ENCODE data around the gene CHGA. TPM values are rescaled to one million over a fixed set of nuclear protein-coding genes. Genes with fewer than 3 reads are reported as not detected.

Gene CHGA
- total RNA-seq, 4 donors from 2014 or later: not detected

- Histone ChIP-seq H3K4me1 (peaks cover 0 to 7% (median 0%) of the 10 kb centered on the region in 4 donors), H3K27me3 (peaks cover 0 to 25% of the 10 kb centered on the region in 2 donors), H3K4me3 (no peak overlapping the region), H3K27ac (no peak overlapping the region), H3K36me3 (no peaks in the 10 kb centered on the region), H3K9me3 (no peaks in the 10 kb centered on the region)
- 70 to 73% methylated on average over 4 of the region's 4 CpGs for WGBS, 2 donors
- DNase-seq (ENCODE audit: low spot score in 2 of 2): no peak
- TF ChIP-seq POLR2A (IDR thresholded peaks at IDR 0.05) (no peak), EP300 (IDR thresholded peaks at IDR 0.05) (no peak), CTCF (IDR thresholded peaks at IDR 0.05) (no peak)
Measured at GRCh38 chr14:92922155-92922735, 705 bp upstream of the CHGA start.

GRCh38 chr14:92923744-92924103 is 774 bp downstream of the CHGA start:
- TF ChIP-seq POLR2A (IDR thresholded peaks at IDR 0.05) (no peak), CTCF (IDR thresholded peaks at IDR 0.05) (no peak), EP300 (IDR thresholded peaks at IDR 0.05) (no peak)
- Histone ChIP-seq H3K4me1 (peaks cover 0 to 7% (median 0%) of the 10 kb centered on the region in 4 donors), H3K27ac (no peak overlapping the region), H3K27me3 (peaks cover 0 to 25% of the 10 kb centered on the region in 2 donors), H3K36me3 (no peaks in the 10 kb centered on the region), H3K4me3 (no peak overlapping the region), H3K9me3 (no peaks in the 10 kb centered on the region)
- 40 to 48% methylated on average over 7 to 8 of the region's 8 CpGs for WGBS, 2 donors
- no peak for DNase-seq (ENCODE audit: low spot score in 2 of 2)

- Histone ChIP-seq H3K4me3 (no peak overlapping the region), H3K9me3 (no peaks in the 10 kb centered on the region)
- WGBS, 2 donors: 49 to 55% methylated on average over 5 of the region's 5 CpGs
Measured at GRCh38 chr14:92924247-92924646, 1.3 kb downstream of the CHGA start.

GRCh38 chr14:92925446-92925845 is 2.5 kb downstream of the CHGA start:
- H3K36me3 ChIP-seq: no peaks in the 10 kb centered on the region
- peaks cover 0 to 25% of the 10 kb centered on the region in 2 donors for H3K27me3 ChIP-seq
- WGBS, 2 donors: 73% methylated on average over 6 of the region's 6 CpGs
- DNase-seq (ENCODE audit: low spot score in 2 of 2): no peak
- TF ChIP-seq CTCF (IDR thresholded peaks at IDR 0.05) (no peak), EP300 (IDR thresholded peaks at IDR 0.05) (no peak), POLR2A (IDR thresholded peaks at IDR 0.05) (no peak)
- no peaks in the 10 kb centered on the region for H3K9me3 ChIP-seq
- no peak overlapping the region for H3K27ac ChIP-seq
- H3K4me3 ChIP-seq: no peak overlapping the region
- H3K4me1 ChIP-seq: peaks cover 0 to 7% (median 0%) of the 10 kb centered on the region in 4 donors

More at GRCh38 chr14:92924247-92924646, 1.3 kb downstream of the CHGA start:
- Histone ChIP-seq H3K36me3 (no peaks in the 10 kb centered on the region), H3K27me3 (peaks cover 0 to 25% of the 10 kb centered on the region in 2 donors), H3K4me1 (peaks cover 0 to 7% (median 0%) of the 10 kb centered on the region in 4 donors), H3K27ac (no peak overlapping the region)
- TF ChIP-seq EP300 (IDR thresholded peaks at IDR 0.05) (no peak), CTCF (IDR thresholded peaks at IDR 0.05) (no peak), POLR2A (IDR thresholded peaks at IDR 0.05) (no peak)
- no peak for DNase-seq (ENCODE audit: low spot score in 2 of 2)

- peaks cover 0 to 7% (median 0%) of the 10 kb centered on the region in 4 donors for H3K4me1 ChIP-seq
- TF ChIP-seq POLR2A (IDR thresholded peaks at IDR 0.05) (no peak), CTCF (IDR thresholded peaks at IDR 0.05) (no peak), EP300 (IDR thresholded peaks at IDR 0.05) (no peak)
- H3K27me3 ChIP-seq: peaks cover 0 to 25% of the 10 kb centered on the region in 2 donors
- 76 to 84% methylated on average over 5 of the region's 5 CpGs for WGBS, 2 donors
- no peak overlapping the region for H3K27ac ChIP-seq
- no peak for DNase-seq (ENCODE audit: low spot score in 2 of 2)
- H3K36me3 ChIP-seq: no peaks in the 10 kb centered on the region
- H3K4me3 ChIP-seq: no peak overlapping the region
- no peaks in the 10 kb centered on the region for H3K9me3 ChIP-seq
Measured at GRCh38 chr14:92926180-92926845, 3.4 kb downstream of the CHGA start.
